Skeletal muscle satellite cell (primary cell): Measurements from ENCODE around the gene SEMA7A.

Experiments used
- H3K27me3 ChIP-seq: 2 replicates; pipeline ENCODE4 v1.7.0; 2013; ENCODE audit warnings: low read length; ENCODE audit not compliant: control insufficient read depth, insufficient read depth
- H3K36me3 ChIP-seq: 2 replicates; pipeline ENCODE4 v1.7.0; 2013; ENCODE audit warnings: mild to moderate bottlenecking, control low read depth, low read length; ENCODE audit not compliant: insufficient read depth
- H3K4me1 ChIP-seq: 2 replicates; pipeline ENCODE4 v1.7.0; 2013; ENCODE audit warnings: low read length; ENCODE audit not compliant: control insufficient read depth, insufficient read depth
- H3K4me2 ChIP-seq: 2 replicates; pipeline ENCODE4 v1.7.0; 2013; ENCODE audit warnings: mild to moderate bottlenecking, low read length
- H3K4me3 ChIP-seq: 2 replicates; pipeline ENCODE4 v1.7.0; 2013; ENCODE audit warnings: low read length
- H3K9ac ChIP-seq: 2 replicates; pipeline ENCODE4 v1.7.0; 2013; ENCODE audit warnings: mild to moderate bottlenecking, low read depth, low read length, moderate library complexity
- H3K9me3 ChIP-seq: replicated peaks from 2 replicates; pipeline ENCODE4 v1.7.0; 2013; ENCODE audit warnings: mild to moderate bottlenecking, control low read depth, low read length

SEMA7A gene

DNA sequence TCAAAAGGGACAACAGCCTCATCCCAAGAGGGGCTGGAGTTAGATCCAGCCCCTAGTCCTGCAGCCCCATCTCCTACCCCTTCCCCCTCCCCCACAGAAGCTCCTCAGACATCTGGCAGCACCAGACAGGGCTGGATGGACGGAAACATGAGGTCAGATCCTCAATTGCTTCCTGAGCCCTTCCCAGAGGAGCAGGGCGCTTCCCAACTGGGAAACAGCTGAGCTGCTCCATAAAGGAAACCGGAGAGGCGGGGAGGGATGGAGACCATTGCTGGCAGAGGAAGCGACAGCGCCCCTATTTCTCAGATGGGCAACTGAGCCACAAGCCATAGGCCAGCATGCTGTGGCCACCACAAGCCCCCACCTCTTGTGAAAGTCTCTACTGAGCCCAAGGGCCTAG, 48.0 kb downstream of the SEMA7A start:
- H3K4me2 ChIP-seq: no peak overlapping the region
- no peaks in the 10 kb centered on the region for H3K27me3 ChIP-seq
- peaks cover 53% of the 10 kb centered on the region for H3K4me1 ChIP-seq
- H3K36me3 ChIP-seq: no peaks in the 10 kb centered on the region
- no peak overlapping the region for H3K9ac ChIP-seq
- H3K4me3 ChIP-seq: no peak overlapping the region
- H3K9me3 ChIP-seq: no peaks in the 10 kb centered on the region

DNA sequence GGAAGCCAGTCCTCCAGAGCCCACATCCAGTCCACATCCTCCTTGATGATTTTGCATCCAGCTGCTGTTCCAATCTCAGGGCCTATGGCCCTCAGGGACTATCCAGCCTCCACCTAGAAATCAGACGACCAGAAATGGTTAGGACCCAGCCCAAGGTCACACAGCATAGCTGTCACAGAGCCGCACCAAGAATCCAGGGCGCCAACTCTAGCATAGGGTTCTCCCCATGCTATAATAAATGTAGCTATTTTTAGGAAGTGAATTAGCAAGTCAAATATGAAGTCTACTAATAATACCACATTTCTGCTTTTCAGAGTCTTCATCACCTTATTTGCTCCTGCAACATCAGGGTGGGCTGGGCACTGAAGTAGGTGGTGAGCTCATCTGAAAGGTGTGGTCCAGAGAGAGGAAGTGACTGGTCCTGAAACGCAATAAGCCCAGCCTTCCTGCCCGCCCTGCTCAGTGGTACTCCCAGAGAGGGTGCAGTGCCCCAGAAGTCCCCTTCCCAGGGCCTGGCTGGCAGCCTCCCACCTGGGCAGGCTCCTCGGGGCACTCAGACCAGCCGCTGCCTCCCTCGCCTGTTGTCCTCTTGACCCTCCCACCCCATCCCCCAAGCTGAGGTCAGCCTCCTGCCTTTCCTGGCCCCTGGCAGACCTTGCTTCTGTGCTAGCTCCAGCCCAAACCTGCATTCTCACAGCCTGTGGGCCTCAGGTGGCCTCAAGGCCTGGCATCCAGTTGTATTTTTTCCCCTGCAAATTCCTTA, 48.7 kb downstream of the SEMA7A start:
- no peaks in the 10 kb centered on the region for H3K36me3 ChIP-seq
- no peak overlapping the region for H3K4me2 ChIP-seq
- H3K9me3 ChIP-seq: no peaks in the 10 kb centered on the region
- peaks cover 53% of the 10 kb centered on the region for H3K4me1 ChIP-seq
- H3K27me3 ChIP-seq: no peaks in the 10 kb centered on the region
- H3K9ac ChIP-seq: no peak overlapping the region
- no peak overlapping the region for H3K4me3 ChIP-seq

DNA sequence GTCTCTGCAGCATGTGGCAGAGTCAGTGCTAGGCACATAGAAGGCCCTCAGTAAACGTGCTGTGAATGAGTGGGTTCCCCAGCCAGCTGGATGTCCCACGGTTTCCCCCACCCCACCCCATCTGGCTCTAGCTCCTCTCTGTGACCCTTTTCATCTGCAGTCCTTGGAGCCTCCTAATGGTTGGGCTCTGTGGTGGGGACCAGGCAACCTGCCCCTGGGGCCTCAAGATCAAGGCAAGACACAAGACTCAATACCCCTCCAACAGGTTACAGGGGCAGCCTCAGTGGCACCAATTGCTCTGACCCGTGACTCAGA, 49.2 kb downstream of the SEMA7A start:
- H3K27me3 ChIP-seq: no peaks in the 10 kb centered on the region
- H3K9ac ChIP-seq: no peak overlapping the region
- H3K4me3 ChIP-seq: no peak overlapping the region
- no peaks in the 10 kb centered on the region for H3K36me3 ChIP-seq
- no peak overlapping the region for H3K4me2 ChIP-seq
- no peaks in the 10 kb centered on the region for H3K9me3 ChIP-seq
- peaks cover 53% of the 10 kb centered on the region for H3K4me1 ChIP-seq

DNA sequence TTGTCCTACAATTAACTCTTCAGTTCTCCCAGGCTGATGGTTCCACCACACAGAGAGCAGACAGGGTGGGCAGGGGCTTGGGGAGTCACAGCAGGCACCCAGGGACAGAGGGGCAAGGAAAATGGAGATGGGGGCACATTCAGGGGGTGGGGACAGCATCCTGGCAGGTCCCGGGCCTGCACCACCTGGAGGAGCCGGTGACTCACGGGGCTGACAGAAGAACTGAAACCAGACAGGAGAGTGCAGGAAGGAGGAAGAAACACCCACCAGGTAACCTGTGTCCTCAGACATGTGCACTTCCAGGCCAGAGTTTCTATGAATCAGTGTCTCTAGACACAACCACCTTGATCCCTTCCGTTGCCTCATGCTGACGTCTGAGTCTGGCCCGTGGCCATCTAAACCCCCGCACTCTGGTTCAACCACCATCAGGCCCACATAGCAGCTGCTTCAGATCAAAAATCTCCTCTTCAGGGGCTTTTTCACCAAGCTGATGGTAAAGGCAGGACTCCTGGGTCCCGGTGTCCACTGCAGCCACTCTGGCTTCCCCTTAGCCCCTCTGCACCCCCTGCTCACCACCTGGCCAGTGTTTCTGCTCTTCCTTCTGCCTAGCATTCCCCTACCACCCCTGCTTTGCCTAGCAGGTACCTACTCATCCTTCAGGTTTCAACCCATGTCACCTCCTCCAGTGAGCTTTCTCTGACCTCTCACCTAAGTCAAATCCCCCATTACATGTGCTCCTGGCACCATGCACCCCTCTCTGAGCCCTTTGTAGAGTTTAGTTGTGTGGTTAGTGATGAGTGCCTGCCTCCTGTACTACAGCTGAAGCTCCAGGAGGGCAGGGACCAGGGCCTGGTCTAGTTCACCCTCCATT, 49.8 kb downstream of the SEMA7A start:
- no peaks in the 10 kb centered on the region for H3K9me3 ChIP-seq
- no peaks in the 10 kb centered on the region for H3K27me3 ChIP-seq
- H3K4me1 ChIP-seq: peaks cover 53% of the 10 kb centered on the region
- H3K4me2 ChIP-seq: peak overlapping the region; percentile 42
- H3K36me3 ChIP-seq: no peaks in the 10 kb centered on the region
- H3K4me3 ChIP-seq: no peak overlapping the region
- peak overlapping the region; percentile 54 for H3K9ac ChIP-seq

DNA sequence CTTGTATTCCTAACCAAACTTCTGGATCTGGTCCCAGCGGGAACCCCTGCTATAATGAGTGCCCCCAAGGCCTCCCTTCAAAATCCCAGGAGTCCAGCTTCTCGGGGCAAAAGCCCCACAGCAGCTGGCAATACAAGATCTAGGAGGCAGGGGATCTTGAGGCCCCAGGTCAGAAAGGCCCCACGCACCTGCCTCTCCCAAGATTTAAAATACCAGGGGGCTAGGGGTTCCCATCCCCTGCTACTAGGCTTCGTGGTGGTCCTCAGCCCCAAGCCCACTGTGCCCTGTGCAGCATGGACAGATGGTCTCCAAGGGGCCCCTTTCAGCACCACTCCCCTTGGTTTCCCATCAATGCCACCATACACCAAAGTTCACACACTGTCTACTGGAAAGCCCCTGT, 50.5 kb downstream of the SEMA7A start:
- Histone ChIP-seq H3K4me1 (peaks cover 53% of the 10 kb centered on the region), H3K9me3 (no peaks in the 10 kb centered on the region), H3K4me3 (no peak overlapping the region), H3K9ac (no peak overlapping the region), H3K27me3 (no peaks in the 10 kb centered on the region), H3K4me2 (no peak overlapping the region), H3K36me3 (no peaks in the 10 kb centered on the region)

DNA sequence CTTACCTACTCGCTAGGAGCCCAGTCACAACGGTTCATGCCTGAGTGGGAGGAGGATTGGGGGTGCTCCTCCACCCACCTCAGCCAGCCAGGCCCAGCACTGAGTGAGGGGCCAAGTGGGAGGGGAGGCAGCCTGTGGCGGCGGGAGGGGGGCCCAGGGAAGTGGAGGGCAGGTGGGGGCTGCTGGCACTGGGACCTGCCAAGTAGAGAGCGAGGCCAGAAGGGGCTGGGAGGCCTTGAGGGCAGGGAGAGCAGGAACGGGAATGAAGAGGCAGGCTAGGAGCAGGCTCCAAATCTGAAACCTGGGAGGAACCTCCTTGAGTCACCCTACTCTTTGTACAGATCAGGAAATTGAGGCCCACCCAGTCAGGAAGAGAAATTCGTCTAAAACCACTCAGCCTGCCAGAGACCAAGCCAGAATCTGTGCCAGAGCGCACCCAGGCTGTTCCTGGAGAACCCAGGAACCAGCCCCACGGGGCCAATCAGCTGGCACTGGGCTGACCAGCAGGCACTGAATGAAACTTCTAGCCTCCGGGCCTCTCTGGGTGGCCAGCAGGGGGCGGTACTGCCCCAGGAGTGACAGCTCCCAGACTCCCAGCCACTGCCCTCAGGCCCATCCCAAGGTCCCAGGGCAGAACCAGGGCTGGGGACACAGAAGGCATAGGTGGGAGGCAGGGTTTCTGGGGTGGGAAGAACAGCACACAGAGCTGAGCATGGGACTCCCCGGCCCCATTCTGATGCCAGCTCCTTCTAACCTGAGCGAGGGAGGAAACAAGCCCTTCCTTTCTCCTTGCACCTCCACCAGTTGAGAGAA, 51.5 kb downstream of the SEMA7A start:
- no peaks in the 10 kb centered on the region for H3K9me3 ChIP-seq
- H3K27me3 ChIP-seq: no peaks in the 10 kb centered on the region
- peak overlapping the region; percentile 49 for H3K4me2 ChIP-seq
- no peak overlapping the region for H3K4me3 ChIP-seq
- peaks cover 50% of the 10 kb centered on the region for H3K4me1 ChIP-seq
- H3K36me3 ChIP-seq: no peaks in the 10 kb centered on the region
- peak overlapping the region; percentile 44 for H3K9ac ChIP-seq

DNA sequence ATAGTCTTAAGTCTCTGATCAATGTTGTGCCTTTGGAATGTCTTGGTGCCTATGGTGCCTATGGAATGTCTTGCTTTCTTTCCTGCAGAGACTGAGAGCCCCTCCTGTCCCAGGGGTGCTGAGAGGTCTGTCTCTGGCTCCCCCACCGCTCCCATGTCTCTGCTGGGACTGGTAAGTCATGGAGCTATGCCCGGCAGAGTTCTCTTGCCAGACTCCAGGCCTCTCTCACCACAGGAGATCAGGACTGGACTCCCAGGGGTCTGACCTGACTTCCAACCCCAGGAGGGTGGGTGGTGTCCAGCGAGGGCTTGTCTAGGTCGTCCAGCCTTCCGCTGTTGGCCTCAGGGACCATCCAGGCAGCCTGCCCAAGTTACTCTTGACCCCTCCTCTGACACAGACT, 52.3 kb downstream of the SEMA7A start:
- peaks cover 43% of the 10 kb centered on the region for H3K4me1 ChIP-seq
- no peak overlapping the region for H3K4me2 ChIP-seq
- no peak overlapping the region for H3K9ac ChIP-seq
- no peaks in the 10 kb centered on the region for H3K27me3 ChIP-seq
- no peaks in the 10 kb centered on the region for H3K36me3 ChIP-seq
- no peak overlapping the region for H3K4me3 ChIP-seq
- no peaks in the 10 kb centered on the region for H3K9me3 ChIP-seq

DNA sequence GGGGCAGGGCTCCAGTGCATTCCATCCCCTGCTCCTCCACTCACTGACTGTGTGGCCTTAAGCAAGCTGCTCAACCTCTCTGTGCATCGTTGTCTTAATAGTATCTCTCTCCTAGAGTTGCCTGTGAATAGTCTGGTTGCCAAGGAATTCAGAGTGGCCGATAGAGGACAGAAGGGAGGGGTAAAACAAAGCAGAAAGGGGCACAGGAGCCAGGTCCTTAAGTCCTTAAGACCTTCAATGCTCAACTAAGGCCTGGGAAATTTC, 52.6 kb downstream of the SEMA7A start:
- H3K9ac ChIP-seq: no peak overlapping the region
- H3K4me3 ChIP-seq: no peak overlapping the region
- no peaks in the 10 kb centered on the region for H3K27me3 ChIP-seq
- H3K4me2 ChIP-seq: no peak overlapping the region
- no peaks in the 10 kb centered on the region for H3K36me3 ChIP-seq
- peaks cover 40% of the 10 kb centered on the region for H3K4me1 ChIP-seq
- no peaks in the 10 kb centered on the region for H3K9me3 ChIP-seq

DNA sequence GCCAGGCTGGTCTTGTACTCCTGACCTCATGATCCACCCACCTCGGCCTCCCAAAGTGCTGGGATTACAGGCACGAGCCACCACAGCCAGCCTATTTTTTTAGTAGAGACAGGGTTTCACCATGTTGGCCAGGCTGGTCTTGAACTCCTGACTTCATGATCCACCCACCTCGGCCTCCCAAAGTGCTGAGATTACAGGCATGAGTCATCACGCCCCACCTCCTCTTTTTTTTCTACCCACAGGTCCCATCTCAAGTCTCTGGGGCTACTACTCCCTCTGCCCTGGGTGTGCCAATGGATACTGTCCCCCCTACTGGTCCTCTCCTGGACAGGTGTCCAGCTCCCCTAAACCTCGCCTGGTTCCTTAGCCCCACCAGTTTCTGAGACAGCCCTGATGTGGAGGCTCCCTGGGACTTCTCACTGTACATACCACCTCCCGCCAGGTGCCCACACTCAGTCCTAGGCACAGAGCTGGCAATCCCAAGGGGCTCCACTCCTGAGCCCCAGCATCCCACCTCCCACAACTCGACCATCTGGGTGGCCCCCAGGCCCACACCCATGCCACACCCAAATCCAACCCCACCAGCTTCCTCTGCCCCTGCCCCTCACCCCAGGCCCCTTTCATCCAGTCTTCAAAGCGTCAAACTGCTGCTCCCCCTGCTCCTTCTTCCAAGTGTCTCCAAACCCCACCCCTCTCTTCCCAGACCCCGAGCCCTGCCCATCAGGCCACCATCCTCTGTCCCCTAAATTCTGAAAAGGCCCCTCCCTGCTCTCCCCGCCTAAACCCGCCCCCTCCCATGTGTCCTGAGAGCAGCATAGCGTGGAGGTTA, 53.2 kb downstream of the SEMA7A start:
- no peak overlapping the region for H3K9ac ChIP-seq
- no peaks in the 10 kb centered on the region for H3K9me3 ChIP-seq
- no peaks in the 10 kb centered on the region for H3K36me3 ChIP-seq
- H3K27me3 ChIP-seq: no peaks in the 10 kb centered on the region
- H3K4me3 ChIP-seq: no peak overlapping the region
- H3K4me1 ChIP-seq: peaks cover 34% of the 10 kb centered on the region
- no peak overlapping the region for H3K4me2 ChIP-seq

DNA sequence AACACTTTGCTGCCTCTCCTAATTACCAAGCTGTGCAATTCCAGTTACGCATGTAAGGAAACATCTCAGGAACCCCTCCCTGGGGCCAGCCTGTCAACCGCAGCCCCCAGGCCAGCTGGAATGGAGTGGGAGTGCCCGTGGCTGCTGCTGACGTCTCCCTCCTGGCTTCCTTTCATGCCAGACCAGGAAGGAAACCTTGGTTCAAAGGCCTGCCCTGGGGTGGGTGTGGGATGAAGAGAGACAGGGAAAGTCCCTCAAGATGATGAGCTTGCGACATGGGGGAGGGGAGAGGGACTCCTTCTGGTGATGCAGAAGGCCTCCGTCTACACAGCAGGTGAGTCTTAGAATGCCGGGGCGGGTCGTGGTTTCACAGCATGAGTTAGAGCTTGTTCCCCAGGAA, 54.9 kb downstream of the SEMA7A start:
- Histone ChIP-seq H3K9me3 (no peaks in the 10 kb centered on the region), H3K36me3 (no peaks in the 10 kb centered on the region), H3K4me1 (peaks cover 27% of the 10 kb centered on the region), H3K9ac (no peak overlapping the region), H3K4me3 (no peak overlapping the region), H3K4me2 (no peak overlapping the region), H3K27me3 (no peaks in the 10 kb centered on the region)
